Upper lobe of right lung (tissue), 1 donor: Measurements from ENCODE around the gene FBXO24. TPM values are rescaled to one million over a fixed set of nuclear protein-coding genes. Genes with fewer than 3 reads are reported as not detected.

Experiments
- ATAC-seq: fragments of 200-7000 bp; cut with Tn5 transposase; one replicate; pipeline ENCODE4 v1.9.1; 2020; ENCODE audit warnings: mild to moderate bottlenecking, moderate library complexity
- DNase-seq: peaks from one replicate; pipeline ENCODE4 v3.0.0-alpha.2; 2020
- H3K27ac ChIP-seq: fragments of 200-600 bp; one replicate; pipeline ENCODE4 v1.8.0; 2022
- H3K27me3 ChIP-seq: fragments of 200-600 bp; one replicate; pipeline ENCODE4 v1.8.0; 2022; ENCODE audit warnings: mild to moderate bottlenecking
- H3K36me3 ChIP-seq: fragments of 200-600 bp; one replicate; pipeline ENCODE4 v1.8.0; 2022
- H3K4me1 ChIP-seq: fragments of 200-600 bp; one replicate; pipeline ENCODE4 v1.8.0; 2022
- H3K4me3 ChIP-seq: fragments of 200-600 bp; one replicate; pipeline ENCODE4 v1.8.0; 2022; ENCODE audit warnings: mild to moderate bottlenecking
- H3K9me3 ChIP-seq: fragments of 200-600 bp; one replicate; pipeline ENCODE4 v1.8.0; 2022
- CTCF ChIP-seq: fragments of 200-600 bp; IDR thresholded peaks from one replicate; pipeline ENCODE4 v1.8.0; 2022; ENCODE audit warnings: antibody characterized with exemption
- intact Hi-C: fragments of 100-400 bp; cut with DNase I; formaldehyde crosslinking; loops from one replicate; pipeline ENCODE4 v1.11.0; 2022
- total RNA-seq: library from RNA; stranded (reverse); fragmentation: NEBNext Ultra II Directional; extraction: Animal tissue kit (Norgen Biotek cat#: 25700); gene quantifications from one replicate; pipeline ENCODE4 v1.2.1, GENCODE V29; 2021
- donor health status: DM: no; HTN: yes; CAD: no; lungs with severe emphysema.

Gene FBXO24
- total RNA-seq, 1 donor from 2014 or later = 1.4 TPM

- no peak for TF ChIP-seq CTCF
- intact Hi-C loops = loop anchor here (10.0 kb wide), 1 partner anchor 70 kb away; no protein-coding TSS in a partner anchor
- H3K27me3 ChIP-seq = no peaks in the 10 kb centered on the region
- H3K27ac ChIP-seq = no peak overlapping the region
- peaks cover 13% of the 10 kb centered on the region for H3K4me1 ChIP-seq
- H3K9me3 ChIP-seq = no peaks in the 10 kb centered on the region
- no peak for DNase-seq
- no peak overlapping the region for H3K4me3 ChIP-seq
- H3K36me3 ChIP-seq = no peaks in the 10 kb centered on the region
- no peak for ATAC-seq
Observed at GRCh38 chr7:100614308-100614861, 28.3 kb downstream of the FBXO24 start.

GRCh38 chr7:100620239-100620638, 34.1 kb downstream of the FBXO24 start:
- TF ChIP-seq CTCF = no peak
- DNase-seq (no peak), ATAC-seq (no peak)
- Histone ChIP-seq H3K9me3 (no peaks in the 10 kb centered on the region), H3K4me1 (no peaks in the 10 kb centered on the region), H3K27me3 (no peaks in the 10 kb centered on the region), H3K4me3 (no peak overlapping the region), H3K27ac (no peak overlapping the region), H3K36me3 (no peaks in the 10 kb centered on the region)
- intact Hi-C loops = no loop called here

GRCh38 chr7:100620804-100621203, 34.7 kb downstream of the FBXO24 start:
- no peak for DNase-seq
- H3K4me3 ChIP-seq = no peak overlapping the region
- ATAC-seq = no peak

GRCh38 chr7:100621554-100621953, 35.4 kb downstream of the FBXO24 start:
- no peak for ATAC-seq
- Histone ChIP-seq H3K4me3 (no peak overlapping the region), H3K36me3 (no peaks in the 10 kb centered on the region), H3K27ac (no peak overlapping the region), H3K9me3 (no peaks in the 10 kb centered on the region), H3K27me3 (no peaks in the 10 kb centered on the region), H3K4me1 (peaks cover 4% of the 10 kb centered on the region)
- no peak for DNase-seq
- no peak for TF ChIP-seq CTCF
- intact Hi-C loops = no loop called here

More at GRCh38 chr7:100620804-100621203, 34.7 kb downstream of the FBXO24 start:
- Histone ChIP-seq H3K4me1 (no peaks in the 10 kb centered on the region), H3K9me3 (no peaks in the 10 kb centered on the region), H3K36me3 (no peaks in the 10 kb centered on the region), H3K27me3 (no peaks in the 10 kb centered on the region), H3K27ac (no peak overlapping the region)
- TF ChIP-seq CTCF = no peak
- intact Hi-C loops = no loop called here

- intact Hi-C loops = no loop called here
- Histone ChIP-seq H3K4me1 (peaks cover 9% of the 10 kb centered on the region), H3K36me3 (no peaks in the 10 kb centered on the region), H3K27me3 (no peaks in the 10 kb centered on the region), H3K4me3 (no peak overlapping the region), H3K27ac (no peak overlapping the region), H3K9me3 (no peaks in the 10 kb centered on the region)
- no peak for DNase-seq
- no peak for ATAC-seq
- no peak for TF ChIP-seq CTCF
Observed at GRCh38 chr7:100623951-100624824, 38.1 kb downstream of the FBXO24 start.
